MM.1S (cell line): ENCODE data around the gene DOC2A.

Experiments
- DNase-seq: peaks from one replicate; pipeline ENCODE4 v3.0.0-alpha.2; 2015
- H2AFZ ChIP-seq: fragments of 300-600 bp; sonication (generic); 2 replicates; pipeline ENCODE4 v1.6.0; 2016; ENCODE audit warnings: antibody characterized with exemption, low read length
- H3F3A ChIP-seq: fragments of 300-600 bp; sonication (generic); 2 replicates; pipeline ENCODE4 v1.6.1; 2016; ENCODE audit warnings: mild to moderate bottlenecking, antibody characterized with exemption, low read length, moderate library complexity, mixed read lengths; ENCODE audit not compliant: insufficient read depth
- H3K27ac ChIP-seq: fragments of 300-600 bp; sonication (generic); 2 replicates; pipeline ENCODE4 v1.5.1; 2016; ENCODE audit warnings: mild to moderate bottlenecking, low read length
- H3K27me3 ChIP-seq: fragments of 300-600 bp; sonication (generic); replicated peaks from 2 replicates; pipeline ENCODE4 v1.6.0; 2016; ENCODE audit warnings: low read length; ENCODE audit not compliant: insufficient read depth
- H3K36me3 ChIP-seq: fragments of 300-600 bp; sonication (generic); replicated peaks from 2 replicates; pipeline ENCODE4 v1.6.1; 2016; ENCODE audit warnings: mild to moderate bottlenecking, low read length, mixed read lengths; ENCODE audit not compliant: insufficient read depth
- H3K4me1 ChIP-seq: fragments of 300-600 bp; sonication (generic); 2 replicates; pipeline ENCODE4 v1.6.1; 2016; ENCODE audit warnings: low read length, mixed read lengths
- H3K4me2 ChIP-seq: fragments of 300-600 bp; sonication (generic); 2 replicates; pipeline ENCODE4 v1.6.0; 2016; ENCODE audit warnings: low read depth, low read length
- H3K4me3 ChIP-seq: fragments of 300-600 bp; sonication (generic); 2 replicates; pipeline ENCODE4 v1.5.1; 2016; ENCODE audit warnings: low read length, mixed read lengths
- H3K79me2 ChIP-seq: fragments of 300-600 bp; sonication (generic); 2 replicates; pipeline ENCODE4 v1.6.1; 2016; ENCODE audit warnings: mixed run types, low read length, mixed read lengths
- H3K9ac ChIP-seq: fragments of 300-600 bp; sonication (generic); 2 replicates; pipeline ENCODE4 v1.6.1; 2016; ENCODE audit warnings: low read length, mixed read lengths
- H3K9me2 ChIP-seq: fragments of 300-600 bp; sonication (generic); replicated peaks from 2 replicates; pipeline ENCODE4 v1.6.1; 2016; ENCODE audit warnings: mild to moderate bottlenecking, low read length, mixed read lengths; ENCODE audit not compliant: insufficient read depth
- H3K9me3 ChIP-seq: fragments of 300-600 bp; sonication (generic); replicated peaks from 2 replicates; pipeline ENCODE4 v1.6.1; 2016; ENCODE audit warnings: mild to moderate bottlenecking, low read length, mixed read lengths; ENCODE audit not compliant: insufficient read depth
- H4K20me1 ChIP-seq: fragments of 300-600 bp; sonication (generic); 2 replicates; pipeline ENCODE4 v1.6.1; 2016; ENCODE audit warnings: mild to moderate bottlenecking, low read length, moderate library complexity, mixed read lengths; ENCODE audit not compliant: insufficient read depth
- EZH2 ChIP-seq: fragments of 300-600 bp; sonication (generic); optimal IDR thresholded peaks from 2 replicates; pipeline ENCODE3; 2017; ENCODE audit warnings: low read depth, mild to moderate bottlenecking, antibody characterized with exemption, low read length, mixed read lengths
- EZH2phosphoT487 ChIP-seq: fragments of 300-600 bp; sonication (generic); IDR thresholded peaks from 2 replicates; pipeline ENCODE4 v1.6.1; 2018; ENCODE audit warnings: antibody characterized with exemption, low read length
- TF ChIP-seq, protein P1 (sequence below): fragments of 300-600 bp; sonication (generic); IDR thresholded peaks from 2 replicates; pipeline ENCODE4 v1.5.1; 2016; ENCODE audit warnings: antibody characterized with exemption, low read length, mixed read lengths

DOC2A gene

DNA sequence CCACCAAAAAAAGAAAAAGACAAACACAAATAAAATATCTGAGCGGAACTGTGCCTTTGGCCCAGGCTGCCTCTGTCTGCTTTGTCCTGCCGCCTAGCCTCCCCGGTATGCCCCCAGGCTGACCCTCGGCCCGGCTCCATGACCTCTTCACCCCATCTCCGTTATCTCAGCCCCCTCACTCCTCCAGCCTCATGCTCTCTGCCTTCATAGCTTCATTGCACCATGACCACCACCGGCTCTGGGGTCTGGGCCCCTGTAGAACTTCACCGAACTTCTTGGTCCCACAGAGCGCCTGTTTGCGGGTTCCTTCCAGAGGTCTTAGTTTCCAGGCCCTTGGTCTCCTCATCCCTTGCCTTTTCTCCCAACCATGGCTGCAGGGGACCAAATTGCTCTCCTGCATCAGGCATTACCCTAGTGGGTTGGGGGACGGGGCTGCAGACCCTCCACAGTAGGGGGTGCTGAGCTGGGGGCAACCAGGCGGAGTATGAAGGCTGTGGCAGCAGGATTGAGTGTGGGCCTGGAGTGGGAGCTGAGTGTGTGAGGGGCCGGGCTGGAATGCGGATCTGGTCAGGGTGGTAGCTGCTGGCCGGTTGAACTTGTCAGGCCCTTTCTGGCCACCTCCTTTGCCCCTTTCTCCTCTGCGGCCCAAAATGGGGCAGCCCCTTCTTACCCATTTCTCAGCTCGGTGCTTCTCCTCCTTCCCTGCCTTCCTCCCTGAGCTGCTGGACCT, 22.3 kb downstream of the DOC2A start:
- Histone ChIP-seq H3K9me3 (no peaks in the 10 kb centered on the region), H3K79me2 (no peaks in the 10 kb centered on the region), H2AFZ (no peak overlapping the region), H3K27me3 (no peaks in the 10 kb centered on the region), H3K4me3 (no peak overlapping the region), H3K9ac (no peak overlapping the region), H3K27ac (no peak overlapping the region), H3K9me2 (no peaks in the 10 kb centered on the region), H3K4me1 (no peaks in the 10 kb centered on the region), H3K4me2 (no peak overlapping the region), H3F3A (peaks cover 9% of the 10 kb centered on the region; the same call in 1 of the 2 replicates), H3K36me3 (peaks cover 6% of the 10 kb centered on the region; the same call in 1 of the 2 replicates), H4K20me1 (no peaks in the 10 kb centered on the region)
- TF ChIP-seq, protein P1, sequence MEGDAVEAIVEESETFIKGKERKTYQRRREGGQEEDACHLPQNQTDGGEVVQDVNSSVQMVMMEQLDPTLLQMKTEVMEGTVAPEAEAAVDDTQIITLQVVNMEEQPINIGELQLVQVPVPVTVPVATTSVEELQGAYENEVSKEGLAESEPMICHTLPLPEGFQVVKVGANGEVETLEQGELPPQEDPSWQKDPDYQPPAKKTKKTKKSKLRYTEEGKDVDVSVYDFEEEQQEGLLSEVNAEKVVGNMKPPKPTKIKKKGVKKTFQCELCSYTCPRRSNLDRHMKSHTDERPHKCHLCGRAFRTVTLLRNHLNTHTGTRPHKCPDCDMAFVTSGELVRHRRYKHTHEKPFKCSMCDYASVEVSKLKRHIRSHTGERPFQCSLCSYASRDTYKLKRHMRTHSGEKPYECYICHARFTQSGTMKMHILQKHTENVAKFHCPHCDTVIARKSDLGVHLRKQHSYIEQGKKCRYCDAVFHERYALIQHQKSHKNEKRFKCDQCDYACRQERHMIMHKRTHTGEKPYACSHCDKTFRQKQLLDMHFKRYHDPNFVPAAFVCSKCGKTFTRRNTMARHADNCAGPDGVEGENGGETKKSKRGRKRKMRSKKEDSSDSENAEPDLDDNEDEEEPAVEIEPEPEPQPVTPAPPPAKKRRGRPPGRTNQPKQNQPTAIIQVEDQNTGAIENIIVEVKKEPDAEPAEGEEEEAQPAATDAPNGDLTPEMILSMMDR, result no peak
- TF ChIP-seq EZH2phosphoT487 (no peak), EZH2 (no peak)
- no peak for DNase-seq

DNA sequence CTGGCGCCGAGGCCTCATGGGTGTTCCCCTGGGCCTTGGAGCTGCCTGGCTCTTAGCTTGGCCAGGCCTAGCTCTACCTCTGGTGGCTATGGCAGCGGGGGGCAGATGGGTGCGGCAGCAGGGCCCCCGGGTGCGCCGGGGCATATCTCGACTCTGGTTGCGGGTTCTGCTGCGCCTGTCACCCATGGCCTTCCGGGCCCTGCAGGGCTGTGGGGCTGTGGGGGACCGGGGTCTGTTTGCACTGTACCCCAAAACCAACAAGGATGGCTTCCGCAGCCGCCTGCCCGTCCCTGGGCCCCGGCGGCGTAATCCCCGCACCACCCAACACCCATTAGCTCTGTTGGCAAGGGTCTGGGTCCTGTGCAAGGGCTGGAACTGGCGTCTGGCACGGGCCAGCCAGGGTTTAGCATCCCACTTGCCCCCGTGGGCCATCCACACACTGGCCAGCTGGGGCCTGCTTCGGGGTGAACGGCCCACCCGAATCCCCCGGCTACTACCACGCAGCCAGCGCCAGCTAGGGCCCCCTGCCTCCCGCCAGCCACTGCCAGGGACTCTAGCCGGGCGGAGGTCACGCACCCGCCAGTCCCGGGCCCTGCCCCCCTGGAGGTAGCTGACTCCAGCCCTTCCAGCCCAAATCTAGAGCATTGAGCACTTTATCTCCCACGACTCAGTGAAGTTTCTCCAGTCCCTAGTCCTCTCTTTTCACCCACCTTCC, 23.3 kb downstream of the DOC2A start:
- no peaks in the 10 kb centered on the region for H4K20me1 ChIP-seq
- TF ChIP-seq EZH2 (no peak), EZH2phosphoT487 (no peak)
- TF ChIP-seq, protein P1, result no peak
- no peaks in the 10 kb centered on the region for H3K9me2 ChIP-seq
- no peak overlapping the region for H3K27ac ChIP-seq
- H3K4me2 ChIP-seq, result no peak overlapping the region
- no peak overlapping the region for H2AFZ ChIP-seq
- peaks cover 9% of the 10 kb centered on the region; the same call in 1 of the 2 replicates for H3F3A ChIP-seq
- no peaks in the 10 kb centered on the region for H3K4me1 ChIP-seq
- DNase-seq, result no peak
- no peaks in the 10 kb centered on the region for H3K79me2 ChIP-seq
- no peaks in the 10 kb centered on the region for H3K27me3 ChIP-seq
- no peaks in the 10 kb centered on the region for H3K9me3 ChIP-seq
- H3K36me3 ChIP-seq, result peaks cover 8% of the 10 kb centered on the region; the same call in 1 of the 2 replicates
- H3K9ac ChIP-seq, result no peak overlapping the region
- no peak overlapping the region for H3K4me3 ChIP-seq

DNA sequence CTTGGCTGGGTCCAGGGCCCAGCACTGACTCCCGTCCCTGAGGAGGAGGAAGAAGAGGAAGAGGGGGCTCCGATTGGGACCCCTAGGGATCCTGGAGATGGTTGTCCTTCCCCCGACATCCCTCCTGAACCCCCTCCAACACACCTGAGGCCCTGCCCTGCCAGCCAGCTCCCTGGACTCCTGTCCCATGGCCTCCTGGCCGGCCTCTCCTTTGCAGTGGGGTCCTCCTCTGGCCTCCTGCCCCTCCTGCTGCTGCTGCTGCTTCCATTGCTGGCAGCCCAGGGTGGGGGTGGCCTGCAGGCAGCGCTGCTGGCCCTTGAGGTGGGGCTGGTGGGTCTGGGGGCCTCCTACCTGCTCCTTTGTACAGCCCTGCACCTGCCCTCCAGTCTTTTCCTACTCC, 23.9 kb downstream of the DOC2A start:
- TF ChIP-seq EZH2phosphoT487 (no peak), EZH2 (no peak)
- TF ChIP-seq, protein P1, result no peak
- no peaks in the 10 kb centered on the region for H3K27me3 ChIP-seq
- peaks cover 8% of the 10 kb centered on the region; the same call in 1 of the 2 replicates for H3K36me3 ChIP-seq

More for the DNA sequence above, 23.9 kb downstream of the DOC2A start:
- no peak for DNase-seq
- Histone ChIP-seq H3K4me2 (no peak overlapping the region), H3K4me1 (no peaks in the 10 kb centered on the region), H3F3A (peaks cover 9% of the 10 kb centered on the region; the same call in 1 of the 2 replicates), H3K9me2 (no peaks in the 10 kb centered on the region), H3K9me3 (no peaks in the 10 kb centered on the region), H3K79me2 (no peaks in the 10 kb centered on the region), H3K27ac (no peak overlapping the region), H3K4me3 (no peak overlapping the region), H4K20me1 (no peaks in the 10 kb centered on the region), H2AFZ (no peak overlapping the region), H3K9ac (no peak overlapping the region)
